HepG2 (cell line): ENCODE measurements around the gene PPP4R2. TPM values are rescaled to one million over a fixed set of nuclear protein-coding genes. Genes with fewer than 3 reads are reported as not detected.

Source experiments
- CREB1 ChIP-seq, 2 experiments: fragments of 450-650 bp in 1 of 2; IDR thresholded peaks; 2 replicates each; pipeline ENCODE4 v1.6.1; 2016 to 2017; ENCODE audit warnings: control low read depth in 1 of 2, mild to moderate bottlenecking in 1 of 2, missing compliant biosample characterization in 1 of 2, missing genetic modification characterization in 1 of 2
- KAT8 ChIP-seq: IDR thresholded peaks from 2 replicates; pipeline ENCODE4 v1.6.1; 2016; ENCODE audit warnings: missing genetic modification reagents, missing compliant biosample characterization
- KLF15 ChIP-seq: sonication (generic); formaldehyde crosslinking; IDR thresholded peaks from 2 replicates; pipeline ENCODE4 v1.8.1; 2023; ENCODE audit warnings: borderline replicate concordance, mild to moderate bottlenecking, inconsistent platforms, missing genetic modification reagents, mixed read lengths
- MTA3 ChIP-seq: sonication (generic); formaldehyde crosslinking; IDR thresholded peaks from 2 replicates; pipeline ENCODE4 v1.4.0; 2020; ENCODE audit warnings: missing genetic modification reagents
- MXI1 ChIP-seq: IDR thresholded peaks from 3 replicates; pipeline ENCODE4 v1.6.1; 2012; ENCODE audit warnings: low read depth, low read length, inconsistent platforms, borderline replicate concordance
- NR1H2 ChIP-seq: sonication (generic); formaldehyde crosslinking; IDR thresholded peaks from 2 replicates; pipeline ENCODE4 v1.8.1; 2022; ENCODE audit warnings: low read depth, missing genetic modification reagents, borderline replicate concordance
- NR2C2 ChIP-seq: sonication (generic); formaldehyde crosslinking; IDR thresholded peaks from 2 replicates; pipeline ENCODE4 v1.4.0; 2020; ENCODE audit warnings: missing genetic modification reagents, mild to moderate bottlenecking, moderate library complexity, borderline replicate concordance
- POGZ ChIP-seq: sonication (generic); formaldehyde crosslinking; IDR thresholded peaks from 2 replicates; pipeline ENCODE4 v1.4.0; 2020; ENCODE audit warnings: mild to moderate bottlenecking, missing genetic modification reagents
- SATB2 ChIP-seq: sonication (generic); formaldehyde crosslinking; IDR thresholded peaks from 2 replicates; pipeline ENCODE4 v1.5.0; 2020; ENCODE audit warnings: missing genetic modification reagents
- SIN3A ChIP-seq: IDR thresholded peaks from 2 replicates; pipeline ENCODE4 v1.6.1; 2011; ENCODE audit warnings: low read depth, mild to moderate bottlenecking, control low read depth, low read length, borderline replicate concordance
- ZNF138 ChIP-seq: sonication (generic); formaldehyde crosslinking; IDR thresholded peaks from 2 replicates; pipeline ENCODE4 v1.5.0; 2020; ENCODE audit warnings: mild to moderate bottlenecking, low read depth, missing genetic modification reagents
- ZNF747 ChIP-seq: sonication (generic); formaldehyde crosslinking; IDR thresholded peaks from 2 replicates; pipeline ENCODE4 v1.8.1; 2023; ENCODE audit warnings: missing genetic modification reagents, mild to moderate bottlenecking, borderline replicate concordance
- ZNF772 ChIP-seq: sonication (generic); formaldehyde crosslinking; IDR thresholded peaks from 2 replicates; pipeline ENCODE4 v1.5.0; 2020; ENCODE audit warnings: mild to moderate bottlenecking, missing genetic modification reagents
- ZNF891 ChIP-seq: sonication (generic); formaldehyde crosslinking; IDR thresholded peaks from 2 replicates; pipeline ENCODE4 v1.5.0; 2020; ENCODE audit warnings: mild to moderate bottlenecking, missing genetic modification reagents
- polyA plus RNA-seq, 8 experiments: library from polyadenylated mRNA; depleted of rRNA in 3 of 8; stranded (reverse) in 7 of 8; unstranded in 1 of 8; fragments of >200 nt; fragmentation: Illumina TruSeq in 4 of 8; extraction: Trizol in 4 of 8; gene quantifications; 2 replicates each; pipeline versions ENCODE4 v1.2.1 to v1.2.3, GENCODE V29; 2011 to 2016; ENCODE audit warnings: low read depth in 4 of 8, missing spikeins in 1 of 8, mixed read lengths in 1 of 8; ENCODE audit not compliant: insufficient read depth in 1 of 8
- total RNA-seq, 5 experiments: library from RNA; depleted of rRNA; stranded (reverse); fragments of >200 nt; fragmentation: Illumina TruSeq; extraction: Trizol; gene quantifications; 2 replicates each; pipeline ENCODE4 v1.2.3, GENCODE V29; 2016; ENCODE audit warnings: low read depth in 1 of 5
- TF ChIP-seq, protein P1 (sequence below): sonication (generic); formaldehyde crosslinking; IDR thresholded peaks from 2 replicates; pipeline ENCODE4 v1.5.1; 2020; ENCODE audit warnings: mild to moderate bottlenecking, missing genetic modification reagents, borderline replicate concordance
- TF ChIP-seq, protein P2 (sequence below), 2 experiments: sonication (generic) in 1 of 2; formaldehyde crosslinking in 1 of 2; IDR thresholded peaks; 2 replicates each; pipeline versions ENCODE4 v1.4.0 to v1.6.1; 2018 to 2020; ENCODE audit warnings: missing genetic modification reagents in 2 of 2, borderline replicate concordance in 1 of 2, low read depth in 1 of 2, mild to moderate bottlenecking in 1 of 2, missing biosample characterization in 1 of 2
- TF ChIP-seq, protein P3 (sequence below): sonication (generic); formaldehyde crosslinking; conservative IDR thresholded peaks from 2 replicates; pipeline ENCODE4 v1.8.0; 2022; ENCODE audit warnings: low read depth, missing genetic modification reagents
- TF ChIP-seq, protein P4 (sequence below): sonication (generic); formaldehyde crosslinking; IDR thresholded peaks from 2 replicates; pipeline ENCODE4 v1.8.0; 2022; ENCODE audit warnings: mild to moderate bottlenecking, missing genetic modification reagents, borderline replicate concordance

The PPP4R2 gene
- total and polyA plus RNA-seq, 2 of the 13 experiments (the other 11 are each of a cell fraction or from before 2014, with no cell fraction given) = 22.3 to 161 TPM

DNA sequence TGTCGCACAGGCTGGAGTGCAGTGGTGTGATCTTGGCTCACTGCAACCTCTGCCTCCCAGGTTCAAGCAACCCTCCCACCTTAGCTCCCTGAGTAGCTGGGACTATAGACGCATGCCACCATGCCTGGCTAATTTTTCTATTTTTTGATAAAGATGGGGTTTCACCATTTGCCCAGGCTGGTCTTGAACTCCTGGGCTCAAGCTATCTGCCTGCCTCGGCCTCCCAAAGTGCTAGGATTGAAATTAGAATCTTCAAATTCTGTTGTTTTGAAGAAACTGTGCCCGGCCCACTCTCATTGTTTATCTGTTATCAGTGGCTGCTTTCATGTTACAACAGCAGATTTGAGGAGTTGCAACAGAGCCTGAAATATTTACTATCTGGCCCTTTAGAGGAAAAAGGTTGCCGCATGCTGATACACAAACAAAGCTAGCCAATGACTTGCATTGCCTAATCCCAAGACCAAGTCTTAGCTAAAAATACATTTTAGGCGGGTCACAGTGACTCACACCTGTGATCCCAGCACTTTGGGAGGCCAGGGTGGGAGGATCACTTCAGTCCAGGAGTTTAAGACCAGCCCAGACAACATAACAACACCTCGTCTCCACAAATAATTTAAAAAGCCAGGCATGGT is 43.2 kb upstream of the PPP4R2 start (continued):
- TF ChIP-seq, protein P1, sequence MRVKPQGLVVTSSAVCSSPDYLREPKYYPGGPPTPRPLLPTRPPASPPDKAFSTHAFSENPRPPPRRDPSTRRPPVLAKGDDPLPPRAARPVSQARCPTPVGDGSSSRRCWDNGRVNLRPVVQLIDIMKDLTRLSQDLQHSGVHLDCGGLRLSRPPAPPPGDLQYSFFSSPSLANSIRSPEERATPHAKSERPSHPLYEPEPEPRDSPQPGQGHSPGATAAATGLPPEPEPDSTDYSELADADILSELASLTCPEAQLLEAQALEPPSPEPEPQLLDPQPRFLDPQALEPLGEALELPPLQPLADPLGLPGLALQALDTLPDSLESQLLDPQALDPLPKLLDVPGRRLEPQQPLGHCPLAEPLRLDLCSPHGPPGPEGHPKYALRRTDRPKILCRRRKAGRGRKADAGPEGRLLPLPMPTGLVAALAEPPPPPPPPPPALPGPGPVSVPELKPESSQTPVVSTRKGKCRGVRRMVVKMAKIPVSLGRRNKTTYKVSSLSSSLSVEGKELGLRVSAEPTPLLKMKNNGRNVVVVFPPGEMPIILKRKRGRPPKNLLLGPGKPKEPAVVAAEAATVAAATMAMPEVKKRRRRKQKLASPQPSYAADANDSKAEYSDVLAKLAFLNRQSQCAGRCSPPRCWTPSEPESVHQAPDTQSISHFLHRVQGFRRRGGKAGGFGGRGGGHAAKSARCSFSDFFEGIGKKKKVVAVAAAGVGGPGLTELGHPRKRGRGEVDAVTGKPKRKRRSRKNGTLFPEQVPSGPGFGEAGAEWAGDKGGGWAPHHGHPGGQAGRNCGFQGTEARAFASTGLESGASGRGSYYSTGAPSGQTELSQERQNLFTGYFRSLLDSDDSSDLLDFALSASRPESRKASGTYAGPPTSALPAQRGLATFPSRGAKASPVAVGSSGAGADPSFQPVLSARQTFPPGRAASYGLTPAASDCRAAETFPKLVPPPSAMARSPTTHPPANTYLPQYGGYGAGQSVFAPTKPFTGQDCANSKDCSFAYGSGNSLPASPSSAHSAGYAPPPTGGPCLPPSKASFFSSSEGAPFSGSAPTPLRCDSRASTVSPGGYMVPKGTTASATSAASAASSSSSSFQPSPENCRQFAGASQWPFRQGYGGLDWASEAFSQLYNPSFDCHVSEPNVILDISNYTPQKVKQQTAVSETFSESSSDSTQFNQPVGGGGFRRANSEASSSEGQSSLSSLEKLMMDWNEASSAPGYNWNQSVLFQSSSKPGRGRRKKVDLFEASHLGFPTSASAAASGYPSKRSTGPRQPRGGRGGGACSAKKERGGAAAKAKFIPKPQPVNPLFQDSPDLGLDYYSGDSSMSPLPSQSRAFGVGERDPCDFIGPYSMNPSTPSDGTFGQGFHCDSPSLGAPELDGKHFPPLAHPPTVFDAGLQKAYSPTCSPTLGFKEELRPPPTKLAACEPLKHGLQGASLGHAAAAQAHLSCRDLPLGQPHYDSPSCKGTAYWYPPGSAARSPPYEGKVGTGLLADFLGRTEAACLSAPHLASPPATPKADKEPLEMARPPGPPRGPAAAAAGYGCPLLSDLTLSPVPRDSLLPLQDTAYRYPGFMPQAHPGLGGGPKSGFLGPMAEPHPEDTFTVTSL (CRISPR knock-in tag) = peak; percentile 86
- TF ChIP-seq, protein P2, sequence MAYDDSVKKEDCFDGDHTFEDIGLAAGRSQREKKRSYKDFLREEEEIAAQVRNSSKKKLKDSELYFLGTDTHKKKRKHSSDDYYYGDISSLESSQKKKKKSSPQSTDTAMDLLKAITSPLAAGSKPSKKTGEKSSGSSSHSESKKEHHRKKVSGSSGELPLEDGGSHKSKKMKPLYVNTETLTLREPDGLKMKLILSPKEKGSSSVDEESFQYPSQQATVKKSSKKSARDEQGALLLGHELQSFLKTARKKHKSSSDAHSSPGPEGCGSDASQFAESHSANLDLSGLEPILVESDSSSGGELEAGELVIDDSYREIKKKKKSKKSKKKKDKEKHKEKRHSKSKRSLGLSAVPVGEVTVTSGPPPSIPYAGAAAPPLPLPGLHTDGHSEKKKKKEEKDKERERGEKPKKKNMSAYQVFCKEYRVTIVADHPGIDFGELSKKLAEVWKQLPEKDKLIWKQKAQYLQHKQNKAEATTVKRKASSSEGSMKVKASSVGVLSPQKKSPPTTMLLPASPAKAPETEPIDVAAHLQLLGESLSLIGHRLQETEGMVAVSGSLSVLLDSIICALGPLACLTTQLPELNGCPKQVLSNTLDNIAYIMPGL (CRISPR knock-in tag; IDR thresholded peaks at IDR 0.05; ENCODE audit: borderline replicate concordance in 1 of 2, low read depth in 1 of 2) = no peak
- TF ChIP-seq MTA3 (CRISPR knock-in tag) (no peak), NR1H2 (CRISPR knock-in tag) (no peak), ZNF891 (CRISPR knock-in tag) (no peak), SATB2 (no peak), POGZ (peak; percentile 82), ZNF138 (CRISPR knock-in tag) (no peak), ZNF772 (CRISPR knock-in tag) (peak; percentile 87), NR2C2 (peak; percentile 57; the same call in 1 of the 2 replicates), CREB1 (IDR thresholded peaks at IDR 0.05) (peak; percentile 29; the same call in 1 of the 2 replicates), CREB1 (CRISPR knock-in tag; IDR thresholded peaks at IDR 0.05) (peak; percentile 75), SIN3A (no peak), ZNF747 (CRISPR knock-in tag) (peak; percentile 32; the same call in 1 of the 2 replicates), KAT8 (CRISPR knock-in tag) (peak; percentile 71), KLF15 (no peak), MXI1 (peak; percentile 36; the same call in 1 of the 3 replicates)
- TF ChIP-seq, protein P3, sequence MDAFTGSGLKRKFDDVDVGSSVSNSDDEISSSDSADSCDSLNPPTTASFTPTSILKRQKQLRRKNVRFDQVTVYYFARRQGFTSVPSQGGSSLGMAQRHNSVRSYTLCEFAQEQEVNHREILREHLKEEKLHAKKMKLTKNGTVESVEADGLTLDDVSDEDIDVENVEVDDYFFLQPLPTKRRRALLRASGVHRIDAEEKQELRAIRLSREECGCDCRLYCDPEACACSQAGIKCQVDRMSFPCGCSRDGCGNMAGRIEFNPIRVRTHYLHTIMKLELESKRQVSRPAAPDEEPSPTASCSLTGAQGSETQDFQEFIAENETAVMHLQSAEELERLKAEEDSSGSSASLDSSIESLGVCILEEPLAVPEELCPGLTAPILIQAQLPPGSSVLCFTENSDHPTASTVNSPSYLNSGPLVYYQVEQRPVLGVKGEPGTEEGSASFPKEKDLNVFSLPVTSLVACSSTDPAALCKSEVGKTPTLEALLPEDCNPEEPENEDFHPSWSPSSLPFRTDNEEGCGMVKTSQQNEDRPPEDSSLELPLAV (CRISPR knock-in tag) = no peak
- TF ChIP-seq, protein P4, sequence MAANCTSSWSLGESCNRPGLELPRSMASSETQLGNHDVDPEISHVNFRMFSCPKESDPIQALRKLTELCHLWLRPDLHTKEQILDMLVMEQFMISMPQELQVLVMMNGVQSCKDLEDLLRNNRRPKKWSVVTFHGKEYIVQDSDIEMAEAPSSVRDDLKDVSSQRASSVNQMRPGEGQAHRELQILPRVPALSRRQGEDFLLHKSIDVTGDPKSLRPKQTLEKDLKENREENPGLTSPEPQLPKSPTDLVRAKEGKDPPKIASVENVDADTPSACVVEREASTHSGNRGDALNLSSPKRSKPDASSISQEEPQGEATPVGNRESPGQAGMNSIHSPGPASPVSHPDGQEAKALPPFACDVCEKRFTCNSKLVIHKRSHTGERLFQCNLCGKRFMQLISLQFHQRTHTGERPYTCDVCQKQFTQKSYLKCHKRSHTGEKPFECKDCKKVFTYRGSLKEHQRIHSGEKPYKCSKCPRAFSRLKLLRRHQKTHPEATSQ = 0 out of 2 replicates have a peak, but pooled peaks have one; percentile 74
